SK-N-SH (cell line): ENCODE results near the gene ATP6V1F. TPM values are rescaled to one million over a fixed set of nuclear protein-coding genes. Genes with fewer than 3 reads are reported as not detected.

Experiments used
- CTCF ChIA-PET: fragments of 300-600, 350-600 bp; formaldehyde crosslinking; extraction: SDS; loops from one replicate; lab custom pipeline; 2021; lab: Yijun Ruan, JAX
- POLR2A ChIA-PET: fragments of 350-600 bp; sonication (Branson Sonifier 250); formaldehyde crosslinking; extraction: SDS; loops from one replicate; lab custom pipeline; 2020; ENCODE audit warnings: antibody characterized with exemption, inconsistent platforms; lab: Yijun Ruan, JAX
- DNase-seq: peaks from one replicate; pipeline ENCODE4 v3.0.0; 2012
- H2AFZ ChIP-seq: fragments of 200-600 bp; sonication (generic); 2 replicates; pipeline ENCODE4 v1.8.1; 2016; ENCODE audit warnings: antibody characterized with exemption, mild to moderate bottlenecking, low read depth
- H3F3A ChIP-seq: fragments of 200-600 bp; sonication (generic); replicated peaks from 2 replicates; pipeline ENCODE3; 2016; ENCODE audit warnings: antibody characterized with exemption, mild to moderate bottlenecking; ENCODE audit not compliant: insufficient read depth
- H3K27ac ChIP-seq, 2 experiments: fragments of 200-500 bp in 1 of 2; fragments of 200-600 bp in 1 of 2; sonication (Bioruptor generic) in 1 of 2; sonication (generic), shearing (Covaris generic) in 1 of 2; 2 replicates each; pipeline versions ENCODE4 v1.5.1 to v1.6.1; 2014 to 2016; ENCODE audit warnings: low read depth in 2 of 2, inconsistent platforms in 1 of 2, low read length in 1 of 2, mild to moderate bottlenecking in 1 of 2, mixed read lengths in 1 of 2
- H3K27me3 ChIP-seq: fragments of 200-600 bp; sonication (generic), shearing (Covaris generic); 2 replicates; pipeline ENCODE4 v1.6.1; 2016; ENCODE audit warnings: mixed run types; ENCODE audit not compliant: insufficient read depth
- H3K36me3 ChIP-seq, 2 experiments: fragments of 200-500 bp in 1 of 2; fragments of 200-600 bp in 1 of 2; sonication (Bioruptor generic) in 1 of 2; sonication (generic) in 1 of 2; replicated peaks in 1 of 2; 2 replicates each; pipeline versions ENCODE3 to v1.5.1; 2014 to 2016; ENCODE audit warnings: low read length in 1 of 2, mild to moderate bottlenecking in 1 of 2; ENCODE audit not compliant: insufficient read depth in 2 of 2, control insufficient read depth in 1 of 2
- H3K4me1 ChIP-seq, 2 experiments: fragments of 200-500 bp in 1 of 2; fragments of 200-600 bp in 1 of 2; sonication (Bioruptor generic) in 1 of 2; sonication (generic), shearing (Covaris generic) in 1 of 2; 2 replicates each; pipeline versions ENCODE4 v1.5.1 to v1.6.1; 2014 to 2016; ENCODE audit warnings: low read depth in 1 of 2, low read length in 1 of 2, mixed run types in 1 of 2; ENCODE audit not compliant: insufficient read depth in 2 of 2, control insufficient read depth in 1 of 2
- H3K4me2 ChIP-seq: fragments of 200-600 bp; sonication (generic), shearing (Covaris generic); 2 replicates; pipeline ENCODE4 v1.6.1; 2017; ENCODE audit warnings: mixed run types
- H3K4me3 ChIP-seq, 2 experiments: fragments of 200-500 bp in 1 of 2; fragments of 200-600 bp in 1 of 2; sonication (Bioruptor generic) in 1 of 2; sonication (generic), shearing (Covaris generic) in 1 of 2; 2 replicates each; pipeline versions ENCODE4 v1.5.1 to v1.8.1; 2014 to 2016; ENCODE audit warnings: low read depth in 2 of 2, inconsistent platforms in 1 of 2, low read length in 1 of 2, mild to moderate bottlenecking in 1 of 2, mixed read lengths in 1 of 2, moderate library complexity in 1 of 2
- H3K79me2 ChIP-seq: fragments of 200-600 bp; sonication (generic); 2 replicates; pipeline ENCODE4 v1.8.1; 2017; ENCODE audit warnings: mild to moderate bottlenecking; ENCODE audit not compliant: insufficient read depth
- H3K9ac ChIP-seq: fragments of 200-600 bp; sonication (generic); 2 replicates; pipeline ENCODE4 v1.6.1; 2017; ENCODE audit warnings: mixed run types
- H3K9me2 ChIP-seq: fragments of 200-600 bp; sonication (generic); 2 replicates; pipeline ENCODE4 v1.6.1; 2017; ENCODE audit warnings: mixed run types
- H3K9me3 ChIP-seq: fragments of 200-600 bp; sonication (generic); 2 replicates; pipeline ENCODE4 v1.6.1; 2017; ENCODE audit warnings: mixed run types, mild to moderate bottlenecking, moderate library complexity
- H4K20me1 ChIP-seq: fragments of 200-600 bp; sonication (generic); 2 replicates; pipeline ENCODE4 v1.6.1; 2017; ENCODE audit warnings: mild to moderate bottlenecking, mixed run types; ENCODE audit not compliant: insufficient read depth
- CHD2 ChIP-seq: fragments of 150-350 bp; IDR thresholded peaks from 2 replicates; pipeline ENCODE4 v1.6.1; 2018; ENCODE audit warnings: low read length; ENCODE audit not compliant: partially characterized antibody
- EP300 ChIP-seq, 2 experiments: IDR thresholded peaks; 2 replicates each; pipeline versions ENCODE4 v1.4.0 to v1.6.1; 2012; ENCODE audit warnings: borderline replicate concordance in 1 of 2, low read depth in 1 of 2, low read length in 1 of 2
- EZH2phosphoT487 ChIP-seq: fragments of 200-600 bp; sonication (generic); IDR thresholded peaks from 2 replicates; pipeline ENCODE4 v1.6.1; 2017; ENCODE audit warnings: low read depth, mixed run types, mild to moderate bottlenecking, antibody characterized with exemption, moderate library complexity, borderline replicate concordance
- FOXM1 ChIP-seq: IDR thresholded peaks from 2 replicates; pipeline ENCODE4 v1.4.0; 2012; ENCODE audit warnings: low read depth, mild to moderate bottlenecking
- GATA2 ChIP-seq: sonication (generic); formaldehyde crosslinking; IDR thresholded peaks from 2 replicates; pipeline ENCODE4 v1.5.0; 2020; ENCODE audit warnings: mild to moderate bottlenecking, missing genetic modification reagents
- IRF3 ChIP-seq: fragments of 150-350 bp; IDR thresholded peaks from 2 replicates; pipeline ENCODE4 v1.6.1; 2016; ENCODE audit warnings: mild to moderate bottlenecking, low read depth, low read length
- MEF2A ChIP-seq: IDR thresholded peaks from 2 replicates; pipeline ENCODE4 v1.4.0; 2012; ENCODE audit warnings: low read depth, borderline replicate concordance
- MXI1 ChIP-seq: IDR thresholded peaks from 2 replicates; pipeline ENCODE4 v1.6.1; 2012; ENCODE audit warnings: mild to moderate bottlenecking, low read depth, low read length, improper control_type of control experiment
- NFIC ChIP-seq: IDR thresholded peaks from 2 replicates; pipeline ENCODE4 v1.4.0; 2012; ENCODE audit warnings: borderline replicate concordance
- RAD21 ChIP-seq: IDR thresholded peaks from 2 replicates; pipeline ENCODE4 v1.6.1; 2012; ENCODE audit warnings: mild to moderate bottlenecking, low read length
- RCOR1 ChIP-seq: fragments of 150-350 bp; IDR thresholded peaks from 2 replicates; pipeline ENCODE4 v1.6.1; 2017; ENCODE audit warnings: antibody characterized with exemption, low read length
- TAF1 ChIP-seq: IDR thresholded peaks from 2 replicates; pipeline ENCODE4 v1.6.1; 2012; ENCODE audit warnings: low read depth, mild to moderate bottlenecking, low read length, moderate library complexity, borderline replicate concordance
- TCF12 ChIP-seq: IDR thresholded peaks from 2 replicates; pipeline ENCODE4 v1.4.0; 2012
- TEAD4 ChIP-seq: IDR thresholded peaks from 2 replicates; pipeline ENCODE4 v1.4.0; 2012; ENCODE audit warnings: mild to moderate bottlenecking, borderline replicate concordance; ENCODE audit not compliant: insufficient read depth
- WGBS: methylation state at CpG from one replicate; pipeline ENCODE4 v1.1.6; 2017; ENCODE audit warnings: low lambda C conversion rate; 5-methylcytosine and 5-hydroxymethylcytosine counted together
- polyA plus RNA-seq, 3 experiments: library from polyadenylated mRNA; depleted of rRNA; stranded (reverse); fragments of >200 nt; gene quantifications; 2 replicates each; pipeline ENCODE4 v1.2.3, GENCODE V29; 2012
- TF ChIP-seq, protein P1 (sequence below): IDR thresholded peaks from 2 replicates; pipeline ENCODE4 v1.6.1; 2012; ENCODE audit warnings: mild to moderate bottlenecking, low read depth, low read length, moderate library complexity
- TF ChIP-seq, protein P2 (sequence below): IDR thresholded peaks from 2 replicates; pipeline ENCODE4; 2012

ATP6V1F gene
- polyA plus RNA-seq, 1 of the 3 experiments (the other 2 are of a cell fraction): 495 TPM

DNA sequence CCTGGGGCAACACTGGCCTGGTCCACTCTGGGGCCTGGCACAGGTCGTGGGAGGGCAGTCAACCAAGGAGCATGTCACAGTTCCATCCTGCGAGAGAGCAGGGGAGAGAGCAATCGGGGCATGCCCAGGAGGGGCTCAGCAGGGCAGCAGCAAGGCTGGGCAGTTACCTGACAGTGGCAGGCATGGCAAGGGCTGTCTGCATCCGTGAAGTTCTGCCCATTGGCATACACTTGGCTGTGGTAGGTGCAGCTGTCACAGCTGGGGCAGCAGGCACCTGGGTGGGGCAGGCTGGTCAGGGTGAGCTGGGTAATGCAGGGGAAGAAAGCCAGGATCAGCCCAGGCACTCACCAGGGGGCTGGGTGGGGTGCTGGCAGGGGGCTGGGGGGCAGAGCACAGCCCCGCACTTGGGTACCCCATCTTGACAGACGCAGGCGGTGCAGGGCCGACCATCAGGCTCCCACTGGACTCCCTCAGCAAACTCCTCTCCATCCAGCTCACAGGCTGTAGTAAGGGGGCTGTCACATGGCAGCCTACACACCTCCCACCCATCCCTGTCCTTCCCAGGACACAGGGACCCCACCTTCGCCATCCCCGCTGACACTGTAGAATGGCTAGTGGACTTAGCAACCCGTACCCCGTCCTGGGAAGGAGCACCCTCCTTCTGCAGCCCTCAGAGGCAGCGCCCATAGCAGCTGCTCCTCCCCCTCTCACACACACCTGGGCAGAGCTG is 30.0 kb downstream of the ATP6V1F start:
- Histone ChIP-seq H3K79me2 (no peaks in the 10 kb centered on the region), H2AFZ (no peak overlapping the region), H3K4me3 (no peak overlapping the region), H3K4me1 (no peaks in the 10 kb centered on the region; a peak in 1 of 4 replicates), H3K36me3 (no peaks in the 10 kb centered on the region), H3K9ac (no peak overlapping the region), H3F3A (no peaks in the 10 kb centered on the region), H3K4me2 (no peak overlapping the region), H3K9me3 (no peaks in the 10 kb centered on the region), H4K20me1 (no peaks in the 10 kb centered on the region), H3K9me2 (no peaks in the 10 kb centered on the region), H3K27ac (no peak overlapping the region), H3K27me3 (peaks cover 14% of the 10 kb centered on the region; the same call in 1 of the 2 replicates)
- peak; percentile 39 for DNase-seq
- TF ChIP-seq GATA2 (CRISPR knock-in tag) (no peak), IRF3 (no peak)
- WGBS: 82% methylated on average over 7 of the region's 13 CpGs
- ChIA-PET CTCF (interaction anchor here (1.0 to 4.1 kb wide), 4 partner anchors 9 to 432 kb away, joined by 3 to 31 read pairs (median 5); no protein-coding TSS in a partner anchor), POLR2A (no interaction called here)

- Histone ChIP-seq H3K9me3 (no peaks in the 10 kb centered on the region), H3K27ac (no peak overlapping the region), H3K9me2 (no peaks in the 10 kb centered on the region), H3K4me2 (no peak overlapping the region), H3K4me1 (no peaks in the 10 kb centered on the region; a peak in 1 of 4 replicates), H2AFZ (no peak overlapping the region), H3K27me3 (peaks cover 14% of the 10 kb centered on the region; the same call in 1 of the 2 replicates), H3K79me2 (no peaks in the 10 kb centered on the region), H3F3A (no peaks in the 10 kb centered on the region), H3K36me3 (no peaks in the 10 kb centered on the region), H3K9ac (no peak overlapping the region), H3K4me3 (no peak overlapping the region), H4K20me1 (no peaks in the 10 kb centered on the region)
- no peak for TF ChIP-seq FOXM1
- TF ChIP-seq NFIC: no peak
- TF ChIP-seq IRF3: no peak
- TF ChIP-seq MXI1: no peak
- TF ChIP-seq, protein P1, sequence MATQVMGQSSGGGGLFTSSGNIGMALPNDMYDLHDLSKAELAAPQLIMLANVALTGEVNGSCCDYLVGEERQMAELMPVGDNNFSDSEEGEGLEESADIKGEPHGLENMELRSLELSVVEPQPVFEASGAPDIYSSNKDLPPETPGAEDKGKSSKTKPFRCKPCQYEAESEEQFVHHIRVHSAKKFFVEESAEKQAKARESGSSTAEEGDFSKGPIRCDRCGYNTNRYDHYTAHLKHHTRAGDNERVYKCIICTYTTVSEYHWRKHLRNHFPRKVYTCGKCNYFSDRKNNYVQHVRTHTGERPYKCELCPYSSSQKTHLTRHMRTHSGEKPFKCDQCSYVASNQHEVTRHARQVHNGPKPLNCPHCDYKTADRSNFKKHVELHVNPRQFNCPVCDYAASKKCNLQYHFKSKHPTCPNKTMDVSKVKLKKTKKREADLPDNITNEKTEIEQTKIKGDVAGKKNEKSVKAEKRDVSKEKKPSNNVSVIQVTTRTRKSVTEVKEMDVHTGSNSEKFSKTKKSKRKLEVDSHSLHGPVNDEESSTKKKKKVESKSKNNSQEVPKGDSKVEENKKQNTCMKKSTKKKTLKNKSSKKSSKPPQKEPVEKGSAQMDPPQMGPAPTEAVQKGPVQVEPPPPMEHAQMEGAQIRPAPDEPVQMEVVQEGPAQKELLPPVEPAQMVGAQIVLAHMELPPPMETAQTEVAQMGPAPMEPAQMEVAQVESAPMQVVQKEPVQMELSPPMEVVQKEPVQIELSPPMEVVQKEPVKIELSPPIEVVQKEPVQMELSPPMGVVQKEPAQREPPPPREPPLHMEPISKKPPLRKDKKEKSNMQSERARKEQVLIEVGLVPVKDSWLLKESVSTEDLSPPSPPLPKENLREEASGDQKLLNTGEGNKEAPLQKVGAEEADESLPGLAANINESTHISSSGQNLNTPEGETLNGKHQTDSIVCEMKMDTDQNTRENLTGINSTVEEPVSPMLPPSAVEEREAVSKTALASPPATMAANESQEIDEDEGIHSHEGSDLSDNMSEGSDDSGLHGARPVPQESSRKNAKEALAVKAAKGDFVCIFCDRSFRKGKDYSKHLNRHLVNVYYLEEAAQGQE: no peak
- TF ChIP-seq CHD2: no peak
- no peak for TF ChIP-seq RAD21
- TF ChIP-seq TCF12: no peak
- TF ChIP-seq TAF1: no peak
- TF ChIP-seq EP300 (IDR thresholded peaks at IDR 0.05; ENCODE audit: borderline replicate concordance in 1 of 2, low read depth in 1 of 2, low read length in 1 of 2): no peak
- no peak for TF ChIP-seq TEAD4
- TF ChIP-seq RCOR1: no peak
- TF ChIP-seq, protein P2, sequence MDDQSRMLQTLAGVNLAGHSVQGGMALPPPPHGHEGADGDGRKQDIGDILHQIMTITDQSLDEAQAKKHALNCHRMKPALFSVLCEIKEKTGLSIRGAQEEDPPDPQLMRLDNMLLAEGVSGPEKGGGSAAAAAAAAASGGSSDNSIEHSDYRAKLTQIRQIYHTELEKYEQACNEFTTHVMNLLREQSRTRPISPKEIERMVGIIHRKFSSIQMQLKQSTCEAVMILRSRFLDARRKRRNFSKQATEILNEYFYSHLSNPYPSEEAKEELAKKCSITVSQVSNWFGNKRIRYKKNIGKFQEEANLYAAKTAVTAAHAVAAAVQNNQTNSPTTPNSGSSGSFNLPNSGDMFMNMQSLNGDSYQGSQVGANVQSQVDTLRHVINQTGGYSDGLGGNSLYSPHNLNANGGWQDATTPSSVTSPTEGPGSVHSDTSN: no peak
- TF ChIP-seq MEF2A: no peak
- no peak for TF ChIP-seq EZH2phosphoT487
- TF ChIP-seq GATA2 (CRISPR knock-in tag): no peak
- WGBS: 85% methylated on average over 11 of the region's 23 CpGs
- peak; percentile 42 for DNase-seq
- ChIA-PET POLR2A (no interaction called here), CTCF (interaction anchor here (0.5 to 4.1 kb wide), 6 partner anchors 8 to 433 kb away, joined by 3 to 31 read pairs (median 4); no protein-coding TSS in a partner anchor)
Observed at GRCh38 chr7:128893251-128894100, 30.8 kb downstream of the ATP6V1F start.
